NCI-H1092 (cell line): ENCODE results near the gene QPRT.
"Not testable (repeated sequence)": the region's sequence is repeated elsewhere in the genome, so short reads cannot be mapped to it uniquely, and the experiment has no call there.

ENCODE experiments used
- DNase-seq: peaks from one replicate; lab custom pipeline; 2025; lab: John Stamatoyannopoulos, UW

Gene QPRT

GRCh38 chr16:29663016-29663806 lies 15.8 kb upstream of the QPRT start, which contains the start of gene SPN:
Gene SPN, plus strand, starts transcription at chr16:29663247. Its CDS starts 482 bp downstream, at chr16:29663729.
- DNase-seq: no peak

- DNase-seq: no peak
Measured at GRCh38 chr16:29663807-29664090, 15.2 kb upstream of the QPRT start.

GRCh38 chr16:29664091-29664921 lies 14.7 kb upstream of the QPRT start:
- no peak for DNase-seq

- no peak for DNase-seq
Measured at GRCh38 chr16:29665294-29666077, 13.5 kb upstream of the QPRT start.

GRCh38 chr16:29667322-29667610 lies 11.7 kb upstream of the QPRT start:
- DNase-seq: not testable (repeated sequence)

GRCh38 chr16:29667755-29668154 lies 11.2 kb upstream of the QPRT start:
- no peak for DNase-seq

- DNase-seq: no peak
Measured at GRCh38 chr16:29668267-29668666, 10.7 kb upstream of the QPRT start.

GRCh38 chr16:29673501-29673900 lies 5.5 kb upstream of the QPRT start:
- no peak for DNase-seq

- DNase-seq: peak; percentile 37
Measured at GRCh38 chr16:29674188-29674587, 4.8 kb upstream of the QPRT start.

- DNase-seq: no peak
Measured at GRCh38 chr16:29675811-29676643, 3.0 kb upstream of the QPRT start.

GRCh38 chr16:29676989-29677785 lies 1.8 kb upstream of the QPRT start:
- DNase-seq: no peak

- no peak for DNase-seq
Measured at GRCh38 chr16:29680180-29680598, 1.2 kb downstream of the QPRT start.

GRCh38 chr16:29683543-29684090 lies 4.6 kb downstream of the QPRT start:
- no peak for DNase-seq

GRCh38 chr16:29684679-29685078 lies 5.7 kb downstream of the QPRT start:
- DNase-seq: no peak

GRCh38 chr16:29686740-29687332 lies 7.9 kb downstream of the QPRT start:
- no peak for DNase-seq

GRCh38 chr16:29687755-29688154 lies 8.8 kb downstream of the QPRT start:
- DNase-seq: no peak

GRCh38 chr16:29688172-29688571 lies 9.2 kb downstream of the QPRT start:
- DNase-seq: no peak

- not testable (repeated sequence) for DNase-seq
Measured at GRCh38 chr16:29689490-29690351, 10.7 kb downstream of the QPRT start.

- DNase-seq: not testable (repeated sequence)
Measured at GRCh38 chr16:29692606-29693005, 13.6 kb downstream of the QPRT start.
